HCT116 (cell line): Measurements from ENCODE around the gene ACOT7. TPM values are rescaled to one million over a fixed set of nuclear protein-coding genes. Genes with fewer than 3 reads are reported as not detected.

Experiments used
- ATAC-seq: fragments of 200-7000 bp; cut with Tn5 transposase; 2 replicates; pipeline ENCODE4 v1.9.1; 2020; ENCODE audit warnings: mild to moderate bottlenecking, moderate library complexity
- BruUV-seq: library from RNA; stranded (reverse); fragments of 400-500 nt; replicated peaks from 2 replicates; lab custom pipeline; 2021; lab: Mats Ljungman, UMichigan
- CTCF ChIA-PET: fragments of 300-600 bp; sonication (Branson Sonifier 250); formaldehyde crosslinking; loops from one replicate; lab custom pipeline; 2021; ENCODE audit warnings: antibody characterized with exemption; lab: Charles Lee
- POLR2A ChIA-PET: fragments of 300-600, 350-600 bp; sonication (Branson Sonifier 250); formaldehyde crosslinking; loops from one replicate; lab custom pipeline; 2021; ENCODE audit warnings: antibody characterized with exemption; lab: Charles Lee
- RAD21 ChIA-PET, 2 experiments: fragments of 300-600 bp; sonication (Branson Sonifier 250); formaldehyde crosslinking; loops; one replicate each; lab custom pipeline; 2023; ENCODE audit warnings: low total read pairs in 2 of 2; ENCODE audit not compliant: uncharacterized antibody in 2 of 2, unreplicated experiment in 2 of 2, low non-redundant PET in 1 of 2; lab: Charles Lee
- DNase-seq: peaks from one replicate; pipeline ENCODE4 v3.0.0-alpha.2; 2010; ENCODE audit warnings: low read depth, low spot score
- H2AFZ ChIP-seq: fragments of 200-600 bp; shearing (Covaris generic), sonication (generic); 2 replicates; pipeline ENCODE4 v1.6.1; 2017; ENCODE audit warnings: low read depth, mixed run types, mixed read lengths, antibody characterized with exemption, low read length; ENCODE audit not compliant: poor library complexity, severe bottlenecking
- H3K27ac ChIP-seq: 2 replicates; pipeline ENCODE4 v1.5.1; 2012; ENCODE audit warnings: low read depth, low read length
- H3K27me3 ChIP-seq: fragments of 200-600 bp; sonication (generic); 2 replicates; pipeline ENCODE4 v1.6.1; 2016; ENCODE audit warnings: mixed run types, low read length, mixed read lengths; ENCODE audit not compliant: insufficient read depth
- H3K36me3 ChIP-seq, 2 experiments: fragments of 200-500 bp in 1 of 2; fragments of 200-600 bp in 1 of 2; sonication (Bioruptor generic) in 1 of 2; sonication (generic) in 1 of 2; 2 replicates each; pipeline versions ENCODE4 v1.5.1 to v1.6.1; 2014 to 2016; ENCODE audit warnings: low read length in 2 of 2, inconsistent platforms in 1 of 2, mixed read lengths in 1 of 2, mixed run types in 1 of 2; ENCODE audit not compliant: insufficient read depth in 2 of 2, control insufficient read depth in 1 of 2
- H3K4me1 ChIP-seq, 2 experiments: fragments of 200-600 bp in 1 of 2; sonication (generic) in 1 of 2; 2 replicates each; pipeline versions ENCODE4 v1.5.1 to v1.6.1; 2012 to 2017; ENCODE audit warnings: low read length in 2 of 2, inconsistent platforms in 1 of 2, mild to moderate bottlenecking in 1 of 2, mixed read lengths in 1 of 2, mixed run types in 1 of 2, moderate library complexity in 1 of 2; ENCODE audit not compliant: insufficient read depth in 2 of 2, control insufficient read depth in 1 of 2
- H3K4me2 ChIP-seq: fragments of 200-600 bp; sonication (generic); 2 replicates; pipeline ENCODE4 v1.6.1; 2017; ENCODE audit warnings: mixed run types, low read length, mixed read lengths
- H3K4me3 ChIP-seq, 2 experiments: fragments of 200-600 bp in 1 of 2; sonication (generic) in 1 of 2; replicated peaks in 1 of 2; 2 replicates each; pipeline ENCODE4 v1.5.1; 2011 to 2016; ENCODE audit warnings: low read length in 2 of 2, control low read depth in 1 of 2, low read depth in 1 of 2, mild to moderate bottlenecking in 1 of 2, mixed read lengths in 1 of 2, mixed run types in 1 of 2
- H3K79me2 ChIP-seq: fragments of 200-600 bp; sonication (generic); 2 replicates; pipeline ENCODE4 v1.6.1; 2017; ENCODE audit warnings: mild to moderate bottlenecking, mixed run types, low read length, moderate library complexity, mixed read lengths; ENCODE audit not compliant: insufficient read depth
- H3K9ac ChIP-seq: fragments of 200-600 bp; sonication (generic); 2 replicates; pipeline ENCODE4 v1.6.1; 2016; ENCODE audit warnings: low read length, mixed read lengths
- H3K9me2 ChIP-seq: fragments of 200-600 bp; sonication (generic), shearing (Covaris generic); 2 replicates; pipeline ENCODE4 v1.6.1; 2017; ENCODE audit warnings: mixed run types, mild to moderate bottlenecking, moderate library complexity; ENCODE audit not compliant: insufficient read depth
- H3K9me3 ChIP-seq, 2 experiments: fragments of 200-500 bp in 1 of 2; fragments of 200-600 bp in 1 of 2; sonication (Bioruptor generic) in 1 of 2; sonication (generic) in 1 of 2; 2 replicates each; pipeline ENCODE4 v1.6.1; 2014 to 2017; ENCODE audit warnings: low read length in 2 of 2, mixed read lengths in 2 of 2, inconsistent platforms in 1 of 2, low read depth in 1 of 2, mild to moderate bottlenecking in 1 of 2, mixed run types in 1 of 2, moderate library complexity in 1 of 2; ENCODE audit not compliant: control insufficient read depth in 1 of 2, insufficient read depth in 1 of 2
- H4K20me1 ChIP-seq: fragments of 200-600 bp; sonication (generic), shearing (Covaris generic); 2 replicates; pipeline ENCODE4 v1.6.1; 2017; ENCODE audit warnings: mixed run types, mild to moderate bottlenecking, moderate library complexity; ENCODE audit not compliant: insufficient read depth
- EGR1 ChIP-seq: IDR thresholded peaks from 2 replicates; pipeline ENCODE4 v1.6.1; 2012; ENCODE audit warnings: low read depth
- EZH2 ChIP-seq: fragments of 200-600 bp; sonication (generic); IDR thresholded peaks from 2 replicates; pipeline ENCODE4 v1.6.1; 2017; ENCODE audit warnings: antibody characterized with exemption, mixed run types
- POLR2A ChIP-seq: IDR thresholded peaks from 2 replicates; pipeline ENCODE4 v1.7.0; 2011; ENCODE audit warnings: borderline replicate concordance; ENCODE audit not compliant: insufficient read depth, insufficient read length; ENCODE audit errors: extremely low read depth
- POLR2AphosphoS5 ChIP-seq: IDR thresholded peaks from 2 replicates; pipeline ENCODE4 v1.6.1; 2011; ENCODE audit warnings: mild to moderate bottlenecking, low read depth, low read length, moderate library complexity
- RAD21 ChIP-seq: IDR thresholded peaks from 2 replicates; pipeline ENCODE4 v1.6.1; 2012; ENCODE audit warnings: low read depth, mild to moderate bottlenecking
- SRF ChIP-seq: IDR thresholded peaks from 2 replicates; pipeline ENCODE4 v1.6.1; 2012; ENCODE audit warnings: low read depth
- YY1 ChIP-seq: IDR thresholded peaks from 2 replicates; pipeline ENCODE4 v1.6.1; 2011; ENCODE audit warnings: low read length, low read depth, moderate library complexity, mild to moderate bottlenecking; ENCODE audit not compliant: insufficient replicate concordance; ENCODE audit errors: extremely low read depth
- ZFX ChIP-seq: fragments of 450-650 bp; IDR thresholded peaks from 2 replicates; pipeline ENCODE4 v1.6.1; 2017
- intact Hi-C: fragments of 100-400 bp; cut with micrococcal nuclease; formaldehyde crosslinking; loops from 2 replicates; pipeline ENCODE4 v1.10.0; 2022
- total RNA-seq: library from RNA; stranded (reverse); gene quantifications from one replicate; pipeline ENCODE4 v1.2.1, GENCODE V29; 2021; ENCODE audit not compliant: unreplicated experiment

The ACOT7 gene
- total RNA-seq, 1 experiment from 2014 or later: 162 TPM

GRCh38 chr1:6384135-6384534 lies 9.4 kb downstream of the ACOT7 start:
- ChIA-PET RAD21 (no interaction called here), POLR2A (interaction anchor here (2.1 kb wide), 1 partner anchor 10 kb away, joined by 12 read pairs; the partner anchor contains the start of gene ACOT7)
- no peak overlapping the region for H3K27ac ChIP-seq

GRCh38 chr1:6380037-6380436 lies 13.5 kb downstream of the ACOT7 start:
- Histone ChIP-seq H3K4me3 (no peak overlapping the region), H3K9ac (no peak overlapping the region)
- DNase-seq: no peak
- no peak for TF ChIP-seq EZH2
- no peak for TF ChIP-seq POLR2AphosphoS5
- no peak for TF ChIP-seq ZFX
- no peak for TF ChIP-seq YY1
- TF ChIP-seq POLR2A: no peak
- TF ChIP-seq, all 23 proteins: peak for 0
- Histone ChIP-seq H3K79me2 (peaks cover 90% of the 10 kb centered on the region), H4K20me1 (no peaks in the 10 kb centered on the region; the same call in 1 of the 2 replicates), H3K27ac (no peak overlapping the region), H3K36me3 (no peaks in the 10 kb centered on the region; a peak in 1 of 4 replicates), H3K4me2 (no peak overlapping the region), H3K27me3 (no peaks in the 10 kb centered on the region), H2AFZ (no peak overlapping the region), H3K4me1 (peaks cover 8 to 15% of the 10 kb centered on the region in 2 experiments), H3K9me3 (no peaks in the 10 kb centered on the region), H3K9me2 (no peaks in the 10 kb centered on the region)
- CTCF ChIA-PET: no interaction called here
- no peak for ATAC-seq
- POLR2A ChIA-PET: interaction anchor here (0.7 kb wide), 1 partner anchor 9 kb away, joined by 3 read pairs; no protein-coding TSS in a partner anchor
- BruUV-seq: no TSS peak
- RAD21 ChIA-PET: interaction anchor here in 1 of 2 experiments (0.6 kb wide), 1 partner anchor 13 kb away, joined by 3 read pairs; the partner anchor contains the start of gene ACOT7
- intact Hi-C loops: no loop called here

More at GRCh38 chr1:6384135-6384534, 9.4 kb downstream of the ACOT7 start:
- Histone ChIP-seq H2AFZ (no peak overlapping the region), H3K9me2 (no peaks in the 10 kb centered on the region), H3K27me3 (no peaks in the 10 kb centered on the region), H3K79me2 (peaks cover 94% of the 10 kb centered on the region), H3K4me2 (no peak overlapping the region), H3K4me1 (peaks cover 26 to 39% of the 10 kb centered on the region in 2 experiments), H3K36me3 (no peaks in the 10 kb centered on the region; a peak in 1 of 4 replicates), H4K20me1 (no peaks in the 10 kb centered on the region), H3K9me3 (no peaks in the 10 kb centered on the region), H3K9ac (no peak overlapping the region), H3K4me3 (no peak overlapping the region)
- BruUV-seq: no TSS peak
- CTCF ChIA-PET: interaction anchor here (1.2 kb wide), 1 partner anchor 179 kb away, joined by 3 read pairs; no protein-coding TSS in a partner anchor
- ATAC-seq (no peak), DNase-seq (no peak)
- no peak for TF ChIP-seq EGR1
- TF ChIP-seq EZH2: no peak
- no peak for TF ChIP-seq SRF
- no peak for TF ChIP-seq RAD21
- intact Hi-C loops: no loop called here
